SJSA1 (cell line): ENCODE results near the gene CHST5. TPM values are rescaled to one million over a fixed set of nuclear protein-coding genes. Genes with fewer than 3 reads are reported as not detected.

Experiments
- DNase-seq, 2 experiments: peaks; one replicate each; pipeline ENCODE4 v3.0.0-alpha.2; 2015 to 2020; ENCODE audit warnings: low spot score in 2 of 2, low read depth in 1 of 2
- H3K27ac ChIP-seq: fragments of 250-450 bp; sonication (Bioruptor Pico); 2 replicates; pipeline ENCODE4 v1.5.1; 2020; ENCODE audit warnings: mild to moderate bottlenecking, moderate library complexity
- H3K27me3 ChIP-seq: fragments of 250-450 bp; sonication (Bioruptor Pico); replicated peaks from 2 replicates; pipeline ENCODE4 v1.5.1; 2020; ENCODE audit warnings: mild to moderate bottlenecking, moderate library complexity
- H3K36me3 ChIP-seq: fragments of 250-450 bp; sonication (Bioruptor Pico); 2 replicates; pipeline ENCODE4 v1.5.1; 2020; ENCODE audit warnings: mild to moderate bottlenecking
- H3K4me1 ChIP-seq: fragments of 250-450 bp; sonication (Bioruptor Pico); replicated peaks from 2 replicates; pipeline ENCODE4 v1.6.1; 2021; ENCODE audit warnings: mild to moderate bottlenecking
- H3K4me3 ChIP-seq: fragments of 250-450 bp; sonication (Bioruptor Pico); 2 replicates; pipeline ENCODE4 v1.5.1; 2020; ENCODE audit warnings: mild to moderate bottlenecking
- H3K9me3 ChIP-seq: fragments of 250-450 bp; sonication (Bioruptor Pico); replicated peaks from 2 replicates; pipeline ENCODE4 v1.5.1; 2020; ENCODE audit warnings: mild to moderate bottlenecking
- total RNA-seq: library from RNA; depleted of rRNA; stranded (reverse); fragments of >200 nt; shearing (Covaris generic); gene quantifications from 2 replicates; pipeline ENCODE4 v1.2.3, GENCODE V29; 2014; rRNA removed

The CHST5 gene
- 0.08 TPM in 1 of 2 replicates, not detected in the other for total RNA-seq

DNA sequence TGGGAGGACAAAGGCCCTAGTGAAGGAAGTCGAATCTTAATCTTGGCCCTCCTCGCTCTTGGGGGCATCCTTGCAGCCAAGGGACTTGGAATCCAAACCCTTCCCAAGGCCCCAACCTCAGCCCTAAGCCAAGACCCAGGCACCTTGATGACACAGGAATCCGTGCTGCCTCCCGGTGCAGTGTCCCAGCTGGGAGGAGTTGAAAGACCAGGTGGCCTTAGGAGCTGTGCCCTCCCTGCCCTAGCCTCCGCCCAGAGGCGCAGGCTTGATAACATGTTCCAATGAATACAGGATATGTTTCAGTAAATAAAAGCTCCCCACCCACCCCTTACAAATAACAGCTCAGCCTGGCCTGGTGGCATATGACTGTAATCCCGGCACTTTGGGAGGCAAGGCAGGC lies at the start of gene CHST5:
TSS of gene CHST5 (minus strand) at position 208 of the 400 bp plus-strand sequence. CDS start 5,724 bp downstream, outside the sequence.
- no peak within 1 kb of the TSS for H3K4me3 ChIP-seq
- no peaks in the 10 kb centered on the region for H3K36me3 ChIP-seq
- no peak within 1 kb of the TSS for H3K27ac ChIP-seq
- no peaks in the 10 kb centered on the region for H3K4me1 ChIP-seq
- no peaks in the 10 kb centered on the region for H3K9me3 ChIP-seq
- DNase-seq: no peak
- H3K27me3 ChIP-seq: no peaks in the 10 kb centered on the region

- Histone ChIP-seq H3K27me3 (no peaks in the 10 kb centered on the region), H3K4me1 (no peaks in the 10 kb centered on the region), H3K36me3 (peaks cover 11% of the 10 kb centered on the region), H3K27ac (no peak overlapping the region), H3K9me3 (no peaks in the 10 kb centered on the region), H3K4me3 (no peak overlapping the region)
- no peak for DNase-seq
Measured at GRCh38 chr16:75584108-75584507, 48.2 kb upstream of the CHST5 start.

DNA sequence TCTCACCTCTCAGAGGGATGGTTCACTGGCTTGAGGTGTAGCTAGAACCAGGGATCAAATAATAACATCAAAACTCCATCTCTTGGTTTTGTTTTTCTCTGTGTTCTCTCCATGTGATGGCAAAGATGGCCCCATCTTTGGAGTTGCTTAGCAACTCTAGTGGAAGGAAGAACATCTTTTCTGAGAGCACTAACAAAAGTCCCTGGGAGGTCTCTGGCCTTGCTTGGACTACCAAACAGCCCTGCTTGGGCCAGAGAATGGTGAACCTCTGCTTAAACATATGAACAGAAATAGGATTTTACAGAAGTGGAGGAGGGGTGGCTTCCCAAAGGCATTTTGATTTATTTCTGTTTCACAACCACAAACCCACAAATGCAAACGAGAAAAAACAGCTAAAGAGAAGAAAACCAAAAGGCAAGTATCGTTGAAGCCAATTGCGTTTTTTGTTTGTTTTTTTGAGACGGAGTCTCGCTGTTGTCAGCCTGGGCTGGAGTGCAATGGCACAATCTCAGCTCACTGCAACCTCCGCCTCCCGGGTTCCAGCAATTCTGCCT lies 43.5 kb upstream of the CHST5 start:
- H3K9me3 ChIP-seq: no peaks in the 10 kb centered on the region
- no peak overlapping the region for H3K4me3 ChIP-seq
- H3K36me3 ChIP-seq: peaks cover 49% of the 10 kb centered on the region
- no peaks in the 10 kb centered on the region for H3K27me3 ChIP-seq
- no peaks in the 10 kb centered on the region for H3K4me1 ChIP-seq
- no peak for DNase-seq
- no peak overlapping the region for H3K27ac ChIP-seq

DNA sequence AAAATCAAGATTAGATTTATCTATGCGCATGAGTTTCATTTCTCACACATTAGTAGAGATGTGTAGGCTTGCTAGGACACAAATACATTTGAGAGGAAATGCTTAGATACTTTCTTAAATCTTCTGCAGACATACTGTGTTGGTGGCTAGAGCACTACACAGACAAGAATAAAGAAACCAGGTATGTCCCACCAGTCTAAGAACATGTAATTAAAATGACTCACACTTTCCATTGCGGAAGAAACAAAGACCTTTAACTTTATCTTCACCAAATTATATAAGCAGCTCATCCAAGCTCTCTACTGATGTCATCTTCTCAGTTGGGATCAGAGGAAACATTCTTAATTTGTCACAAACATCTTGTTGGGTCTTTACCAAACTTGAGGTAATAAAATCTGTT lies 42.8 kb upstream of the CHST5 start:
- H3K9me3 ChIP-seq: no peaks in the 10 kb centered on the region
- H3K36me3 ChIP-seq: peaks cover 56% of the 10 kb centered on the region
- no peaks in the 10 kb centered on the region for H3K4me1 ChIP-seq
- H3K4me3 ChIP-seq: no peak overlapping the region
- H3K27me3 ChIP-seq: no peaks in the 10 kb centered on the region
- no peak overlapping the region for H3K27ac ChIP-seq
- no peak for DNase-seq

- Histone ChIP-seq H3K36me3 (peaks cover 61% of the 10 kb centered on the region), H3K4me1 (no peaks in the 10 kb centered on the region), H3K27me3 (no peaks in the 10 kb centered on the region), H3K9me3 (no peaks in the 10 kb centered on the region), H3K4me3 (no peak overlapping the region), H3K27ac (no peak overlapping the region)
- no peak for DNase-seq
Measured at GRCh38 chr16:75578212-75578611, 42.3 kb upstream of the CHST5 start.

GRCh38 chr16:75576384-75576811 lies 40.5 kb upstream of the CHST5 start:
- H3K4me1 ChIP-seq: no peaks in the 10 kb centered on the region
- H3K4me3 ChIP-seq: no peak overlapping the region
- peaks cover 78% of the 10 kb centered on the region for H3K36me3 ChIP-seq
- no peaks in the 10 kb centered on the region for H3K27me3 ChIP-seq
- no peaks in the 10 kb centered on the region for H3K9me3 ChIP-seq
- no peak overlapping the region for H3K27ac ChIP-seq
- no peak for DNase-seq

- Histone ChIP-seq H3K27me3 (no peaks in the 10 kb centered on the region), H3K9me3 (no peaks in the 10 kb centered on the region), H3K36me3 (peaks cover 82% of the 10 kb centered on the region), H3K27ac (no peak overlapping the region), H3K4me1 (no peaks in the 10 kb centered on the region), H3K4me3 (no peak overlapping the region)
- DNase-seq: no peak
Measured at GRCh38 chr16:75575958-75576357, 40.0 kb upstream of the CHST5 start.

DNA sequence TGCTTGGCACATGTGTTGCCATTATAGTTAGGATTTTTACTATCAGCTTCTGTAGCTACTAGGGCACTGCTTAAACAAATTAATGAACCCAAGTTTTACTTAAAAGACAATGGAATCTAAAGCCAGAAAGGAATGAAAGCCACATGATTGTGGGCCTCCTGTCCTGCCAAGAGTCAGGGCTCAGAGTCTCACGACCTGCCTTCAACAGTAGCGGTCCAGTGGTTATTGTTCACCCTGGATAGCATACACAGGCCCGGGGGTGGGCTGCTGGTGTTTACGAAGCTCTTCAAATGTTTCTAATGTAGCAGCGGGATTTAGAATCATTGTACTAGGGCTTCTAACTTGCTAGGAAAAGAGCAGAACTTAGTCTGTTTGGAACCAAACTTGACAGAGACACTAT lies 38.0 kb upstream of the CHST5 start:
- peaks cover 90% of the 10 kb centered on the region for H3K36me3 ChIP-seq
- H3K4me1 ChIP-seq: no peaks in the 10 kb centered on the region
- DNase-seq: no peak
- no peak overlapping the region for H3K4me3 ChIP-seq
- H3K27me3 ChIP-seq: no peaks in the 10 kb centered on the region
- H3K27ac ChIP-seq: no peak overlapping the region
- H3K9me3 ChIP-seq: no peaks in the 10 kb centered on the region

GRCh38 chr16:75572864-75573542 lies 37.1 kb upstream of the CHST5 start:
- H3K36me3 ChIP-seq: peaks cover 91% of the 10 kb centered on the region

DNA sequence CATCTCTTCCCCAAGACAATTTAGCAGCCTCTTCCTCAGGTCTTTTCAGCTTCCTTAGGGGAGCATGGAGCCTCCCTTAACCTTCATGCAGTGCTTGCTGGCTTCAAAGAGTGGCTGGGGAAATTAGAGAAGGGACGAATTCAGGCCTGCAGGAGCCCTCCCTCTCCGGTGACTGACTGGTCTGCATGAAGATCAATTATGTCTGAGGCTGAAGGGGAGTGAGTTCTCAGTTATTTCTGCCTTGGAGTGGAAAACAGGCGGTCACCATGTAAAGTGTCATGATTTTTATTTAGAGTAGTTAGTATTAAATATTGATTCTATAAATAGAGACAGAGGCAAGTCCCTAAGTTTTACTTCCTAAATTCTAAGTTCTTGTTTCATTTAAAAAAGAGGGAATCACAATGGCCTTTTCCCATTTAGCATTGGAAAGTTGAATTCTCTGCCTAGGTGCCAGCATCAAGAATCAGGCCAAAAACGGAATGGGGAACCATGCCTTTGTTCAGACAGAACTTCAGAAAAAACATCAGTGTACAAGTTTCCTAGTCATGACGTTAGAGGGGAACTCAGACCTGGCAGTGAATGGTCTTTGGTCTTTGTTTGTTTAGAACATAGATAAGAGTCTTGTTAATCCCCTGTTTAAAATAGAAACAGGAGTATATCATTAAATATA lies 34.6 kb upstream of the CHST5 start:
- Histone ChIP-seq H3K27me3 (no peaks in the 10 kb centered on the region), H3K4me1 (peaks cover 10% of the 10 kb centered on the region), H3K27ac (no peak overlapping the region), H3K4me3 (no peak overlapping the region), H3K36me3 (peaks cover 86% of the 10 kb centered on the region), H3K9me3 (peaks cover 5% of the 10 kb centered on the region; the same call in 1 of the 2 replicates)
- no peak for DNase-seq

More at GRCh38 chr16:75572864-75573542, 37.1 kb upstream of the CHST5 start:
- H3K4me1 ChIP-seq: no peaks in the 10 kb centered on the region
- H3K27me3 ChIP-seq: no peaks in the 10 kb centered on the region
- H3K27ac ChIP-seq: no peak overlapping the region
- DNase-seq: no peak
- H3K4me3 ChIP-seq: no peak overlapping the region
- H3K9me3 ChIP-seq: no peaks in the 10 kb centered on the region

- Histone ChIP-seq H3K27ac (no peak overlapping the region), H3K4me1 (peaks cover 14% of the 10 kb centered on the region), H3K9me3 (peaks cover 5% of the 10 kb centered on the region; the same call in 1 of the 2 replicates), H3K36me3 (peaks cover 67% of the 10 kb centered on the region), H3K27me3 (peaks cover 11% of the 10 kb centered on the region; the same call in 1 of the 2 replicates), H3K4me3 (no peak overlapping the region)
- DNase-seq: no peak
Measured at GRCh38 chr16:75567911-75568310, 32.0 kb upstream of the CHST5 start.

GRCh38 chr16:75566758-75567255 lies 30.9 kb upstream of the CHST5 start:
- Histone ChIP-seq H3K27ac (peak overlapping the region; percentile 11), H3K9me3 (peaks cover 5% of the 10 kb centered on the region; the same call in 1 of the 2 replicates), H3K4me1 (peaks cover 14% of the 10 kb centered on the region), H3K36me3 (peaks cover 56% of the 10 kb centered on the region), H3K27me3 (peaks cover 15% of the 10 kb centered on the region; the same call in 1 of the 2 replicates), H3K4me3 (peak overlapping the region; percentile 97)
- DNase-seq: no peak

- peak within 1 kb of the TSS; percentile 11 for H3K27ac ChIP-seq
- peaks cover 19% of the 10 kb centered on the region; the same call in 1 of the 2 replicates for H3K27me3 ChIP-seq
- DNase-seq: peak; percentile 82
Measured at GRCh38 chr16:75566040-75566757, 30.3 kb upstream of the CHST5 start, which contains the start of gene GABARAPL2. TSS of gene GABARAPL2 (plus strand) at chr16:75566379. CDS start at chr16:75566487, 108 bp downstream.

More at GRCh38 chr16:75566040-75566757, 30.3 kb upstream of the CHST5 start, which contains the start of gene GABARAPL2:
- Histone ChIP-seq H3K4me3 (peak within 1 kb of the TSS; percentile 97), H3K4me1 (peaks cover 14% of the 10 kb centered on the region), H3K36me3 (peaks cover 51% of the 10 kb centered on the region), H3K9me3 (peaks cover 5% of the 10 kb centered on the region; the same call in 1 of the 2 replicates)
